GM21576 (cell line): Measurements from ENCODE around the gene SLC22A6.

ENCODE experiments used
- ATAC-seq: cut with Tn5 transposase; IDR thresholded peaks from one replicate; pipeline ENCODE4 v1.9.1; 2021; ENCODE audit warnings: mild to moderate bottlenecking, moderate library complexity; ENCODE audit not compliant: unreplicated experiment

Gene SLC22A6

GRCh38 chr11:62984451-62984991 is at the start of gene SLC22A6:
TSS of gene SLC22A6 (minus strand) at chr11:62984967. CDS start at chr11:62984690, 277 bp downstream.
- ATAC-seq = no peak

- no peak for ATAC-seq
Observed at GRCh38 chr11:63032457-63032856, 47.7 kb upstream of the SLC22A6 start.

- no peak for ATAC-seq
Observed at GRCh38 chr11:63023841-63024648, 39.3 kb upstream of the SLC22A6 start.

- no peak for ATAC-seq
Observed at GRCh38 chr11:63023222-63023814, 38.6 kb upstream of the SLC22A6 start.

- ATAC-seq = no peak
Observed at GRCh38 chr11:63022441-63022840, 37.7 kb upstream of the SLC22A6 start.

GRCh38 chr11:63020671-63021291 is 36.0 kb upstream of the SLC22A6 start:
- ATAC-seq = no peak

GRCh38 chr11:63019506-63019905 is 34.7 kb upstream of the SLC22A6 start:
- no peak for ATAC-seq

- no peak for ATAC-seq
Observed at GRCh38 chr11:63017306-63017974, 32.7 kb upstream of the SLC22A6 start.

GRCh38 chr11:63015521-63016215 is 30.9 kb upstream of the SLC22A6 start, which contains the start of gene SLC22A8:
TSS of gene SLC22A8 (minus strand) at chr11:63015841. CDS start at chr11:63014958, 883 bp downstream.
- ATAC-seq = no peak

GRCh38 chr11:63014408-63015055 is 29.8 kb upstream of the SLC22A6 start:
- no peak for ATAC-seq

- no peak for ATAC-seq
Observed at GRCh38 chr11:63012839-63013238, 28.1 kb upstream of the SLC22A6 start.

GRCh38 chr11:63012430-63012829 is 27.7 kb upstream of the SLC22A6 start:
- no peak for ATAC-seq

- no peak for ATAC-seq
Observed at GRCh38 chr11:63010934-63011439, 26.2 kb upstream of the SLC22A6 start.

GRCh38 chr11:63007920-63008319 is 23.2 kb upstream of the SLC22A6 start:
- no peak for ATAC-seq

- ATAC-seq = no peak
Observed at GRCh38 chr11:63001456-63001855, 16.7 kb upstream of the SLC22A6 start.

GRCh38 chr11:62999649-63000048 is 14.9 kb upstream of the SLC22A6 start:
- ATAC-seq = no peak

- no peak for ATAC-seq
Observed at GRCh38 chr11:62999156-62999555, 14.4 kb upstream of the SLC22A6 start.

- ATAC-seq = no peak
Observed at GRCh38 chr11:62996271-62996670, 11.5 kb upstream of the SLC22A6 start.

- no peak for ATAC-seq
Observed at GRCh38 chr11:62994775-62995174, 10.0 kb upstream of the SLC22A6 start.

GRCh38 chr11:62988276-62988675 is 3.5 kb upstream of the SLC22A6 start:
- no peak for ATAC-seq
